ENCODE data around the gene R3HDML. TPM values are rescaled to one million over a fixed set of nuclear protein-coding genes. Genes with fewer than 3 reads are reported as not detected.

R3HDML gene
- total RNA-seq, 1 donor from 2014 or later: not detected

DNA sequence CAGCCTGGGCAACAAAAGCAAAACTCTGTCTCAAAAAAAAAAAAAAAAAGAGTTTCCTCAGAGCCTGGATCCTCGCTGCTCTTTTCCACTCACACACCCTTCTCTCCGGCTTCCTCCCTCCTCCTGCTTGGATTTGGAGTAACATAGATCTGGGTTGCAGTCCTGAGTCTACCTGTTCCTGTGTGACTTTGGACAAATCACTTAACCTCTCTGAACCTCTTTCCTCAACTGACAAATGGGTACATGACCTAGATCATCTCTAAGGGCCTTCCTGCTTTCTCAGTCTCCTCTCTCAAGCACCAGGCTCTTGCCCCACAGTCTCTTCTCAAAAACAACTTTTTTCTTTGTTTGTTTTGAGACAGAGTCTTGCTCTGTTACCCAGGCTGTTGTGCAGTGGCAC, 5.6 kb upstream of the R3HDML start:
- DNase-seq (ENCODE audit: low read depth): no peak
- TF ChIP-seq, protein P1, sequence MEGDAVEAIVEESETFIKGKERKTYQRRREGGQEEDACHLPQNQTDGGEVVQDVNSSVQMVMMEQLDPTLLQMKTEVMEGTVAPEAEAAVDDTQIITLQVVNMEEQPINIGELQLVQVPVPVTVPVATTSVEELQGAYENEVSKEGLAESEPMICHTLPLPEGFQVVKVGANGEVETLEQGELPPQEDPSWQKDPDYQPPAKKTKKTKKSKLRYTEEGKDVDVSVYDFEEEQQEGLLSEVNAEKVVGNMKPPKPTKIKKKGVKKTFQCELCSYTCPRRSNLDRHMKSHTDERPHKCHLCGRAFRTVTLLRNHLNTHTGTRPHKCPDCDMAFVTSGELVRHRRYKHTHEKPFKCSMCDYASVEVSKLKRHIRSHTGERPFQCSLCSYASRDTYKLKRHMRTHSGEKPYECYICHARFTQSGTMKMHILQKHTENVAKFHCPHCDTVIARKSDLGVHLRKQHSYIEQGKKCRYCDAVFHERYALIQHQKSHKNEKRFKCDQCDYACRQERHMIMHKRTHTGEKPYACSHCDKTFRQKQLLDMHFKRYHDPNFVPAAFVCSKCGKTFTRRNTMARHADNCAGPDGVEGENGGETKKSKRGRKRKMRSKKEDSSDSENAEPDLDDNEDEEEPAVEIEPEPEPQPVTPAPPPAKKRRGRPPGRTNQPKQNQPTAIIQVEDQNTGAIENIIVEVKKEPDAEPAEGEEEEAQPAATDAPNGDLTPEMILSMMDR (conservative IDR thresholded peaks at IDR 0.05; ENCODE audit: low read depth, low read length): no peak
- H3K4me3 ChIP-seq (ENCODE audit: low read depth, low read length): no peak overlapping the region

DNA sequence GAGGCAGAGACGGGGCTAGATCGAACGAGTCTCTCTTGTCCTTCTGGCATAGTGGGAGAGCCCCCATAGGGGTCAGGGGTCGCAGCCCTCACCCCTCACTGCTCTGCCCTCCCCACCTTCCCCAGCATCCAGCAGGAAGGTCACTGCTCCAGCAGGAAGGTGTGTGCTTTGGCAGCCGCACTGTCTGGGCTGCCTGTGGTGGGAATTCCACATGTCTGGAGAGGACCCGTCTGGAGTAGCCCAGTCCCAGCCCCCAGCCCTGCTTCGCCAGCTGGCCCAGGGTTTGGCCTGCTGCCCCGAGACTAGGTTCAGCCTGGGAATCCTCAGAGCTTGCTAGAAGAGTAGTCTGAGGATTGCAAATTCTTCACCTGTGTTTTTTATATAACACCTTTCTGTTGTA, 2.5 kb upstream of the R3HDML start:
- TF ChIP-seq, protein P1 (conservative IDR thresholded peaks at IDR 0.05; ENCODE audit: low read depth, low read length): no peak
- H3K4me3 ChIP-seq (ENCODE audit: low read depth, low read length): no peak overlapping the region
- DNase-seq (ENCODE audit: low read depth): no peak

DNA sequence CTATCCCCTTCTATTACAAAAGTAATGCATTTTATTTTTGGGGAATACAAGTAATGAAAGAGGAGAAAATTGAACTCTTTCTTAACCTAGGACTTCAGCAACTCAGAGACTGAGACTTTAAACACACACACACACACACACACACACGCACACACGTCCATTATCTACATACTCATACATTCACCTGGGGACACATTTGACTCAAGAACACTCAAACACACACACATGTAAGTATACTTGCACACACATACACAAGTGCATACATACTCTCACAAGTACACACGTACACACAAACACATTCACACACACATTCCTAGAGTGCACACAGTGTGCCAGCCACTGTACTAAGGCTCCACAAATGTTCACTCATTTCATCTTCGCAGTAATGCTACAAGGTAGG, 2.1 kb upstream of the R3HDML start:
- TF ChIP-seq, protein P1 (conservative IDR thresholded peaks at IDR 0.05; ENCODE audit: low read depth, low read length): no peak
- DNase-seq (ENCODE audit: low read depth): no peak
- no peak overlapping the region for H3K4me3 ChIP-seq (ENCODE audit: low read depth, low read length)

DNA sequence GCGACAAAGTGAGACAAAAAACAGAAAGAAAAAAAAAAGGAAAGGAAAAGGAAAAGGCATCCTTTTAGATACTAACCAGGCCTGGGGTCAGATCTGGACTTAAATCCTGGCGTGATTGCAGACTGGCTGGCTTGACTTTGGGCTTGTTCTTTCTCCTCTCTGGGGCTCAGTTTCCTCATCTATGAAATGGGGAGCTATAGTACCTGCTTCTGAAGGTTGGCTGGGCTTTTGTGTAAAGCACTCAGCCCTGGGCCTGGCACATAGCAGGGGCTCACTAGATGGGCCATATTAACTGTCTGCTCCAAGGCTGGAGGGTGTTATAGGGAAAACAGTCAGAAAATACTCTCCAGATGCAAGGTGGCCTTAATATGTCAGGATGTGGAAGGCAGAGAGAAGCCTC, 1.2 kb upstream of the R3HDML start:
- TF ChIP-seq, protein P1 (conservative IDR thresholded peaks at IDR 0.05; ENCODE audit: low read depth, low read length): no peak
- H3K4me3 ChIP-seq (ENCODE audit: low read depth, low read length): no peak overlapping the region
- no peak for DNase-seq (ENCODE audit: low read depth)

DNA sequence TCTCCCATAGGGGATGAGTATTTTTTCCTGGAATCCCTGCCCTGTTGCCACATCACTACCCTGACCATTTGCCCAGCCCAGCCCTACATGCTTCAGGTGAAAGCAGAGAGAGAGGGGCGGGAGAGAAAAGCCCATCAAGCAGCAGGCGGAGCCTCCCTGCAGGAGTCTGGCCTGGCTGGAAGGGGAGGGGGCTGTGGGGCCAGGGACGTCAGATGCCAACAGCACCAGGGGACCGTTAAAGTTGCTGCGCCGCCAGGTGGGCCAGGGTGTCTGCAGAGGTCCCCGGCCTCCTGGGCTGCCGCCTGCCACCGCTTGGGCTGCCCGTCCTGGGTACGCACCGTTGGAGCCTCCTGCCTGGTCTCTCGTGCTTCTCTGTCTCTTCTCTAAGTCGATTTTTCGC, 757 bp upstream of the R3HDML start:
- DNase-seq (ENCODE audit: low read depth): no peak
- H3K4me3 ChIP-seq (ENCODE audit: low read depth, low read length): no peak overlapping the region
- TF ChIP-seq, protein P1 (conservative IDR thresholded peaks at IDR 0.05; ENCODE audit: low read depth, low read length): no peak

DNA sequence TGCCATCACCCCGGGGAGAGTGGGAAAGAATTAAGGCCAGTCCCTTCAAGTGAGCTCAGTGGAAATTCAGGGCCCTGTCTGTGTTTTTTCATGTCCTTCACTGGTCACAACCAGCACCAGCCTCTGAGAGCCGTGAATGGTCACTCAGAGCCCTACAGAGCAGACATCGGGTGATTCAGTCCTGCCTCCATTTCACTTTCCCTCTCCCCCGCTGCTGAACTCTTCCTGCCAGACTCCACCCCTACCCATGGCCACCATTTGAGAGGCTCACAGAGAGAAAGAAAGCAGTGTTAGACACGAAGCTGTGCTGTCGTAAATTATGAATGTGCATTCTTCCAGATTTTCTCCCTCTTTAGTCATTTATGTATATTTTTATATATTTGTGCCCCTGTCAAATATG, 5.4 kb downstream of the R3HDML start:
- TF ChIP-seq, protein P1 (conservative IDR thresholded peaks at IDR 0.05; ENCODE audit: low read depth, low read length): no peak
- no peak overlapping the region for H3K4me3 ChIP-seq (ENCODE audit: low read depth, low read length)
- DNase-seq (ENCODE audit: low read depth): no peak

DNA sequence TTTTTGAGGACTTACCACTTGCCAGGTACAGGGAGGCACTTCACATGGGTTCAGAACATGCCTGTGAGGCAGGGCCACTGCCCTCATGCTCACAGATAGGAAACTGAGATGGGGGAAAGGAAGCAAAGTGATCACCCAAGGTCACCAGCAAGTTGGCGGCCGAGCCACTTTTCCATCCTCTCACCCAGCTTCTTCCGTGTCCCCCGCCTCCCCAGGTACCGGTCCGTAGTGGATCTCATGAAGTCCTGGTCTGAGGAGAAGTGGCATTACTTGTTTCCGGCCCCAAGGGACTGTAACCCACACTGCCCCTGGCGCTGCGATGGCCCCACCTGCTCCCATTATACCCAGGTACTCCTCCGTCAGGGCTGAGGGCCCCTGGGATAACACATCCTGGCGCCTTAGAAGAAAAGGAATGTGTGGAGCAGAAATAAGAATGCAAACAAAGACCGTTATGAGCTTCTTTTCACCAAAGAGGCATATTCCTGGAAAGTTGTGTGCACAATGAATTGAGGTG, 6.4 kb downstream of the R3HDML start:
- no peak overlapping the region for H3K4me3 ChIP-seq (ENCODE audit: low read depth, low read length)
- TF ChIP-seq, protein P1 (conservative IDR thresholded peaks at IDR 0.05; ENCODE audit: low read depth, low read length): no peak
- DNase-seq (ENCODE audit: low read depth): no peak

All from epithelial cell of proximal tubule (primary cell).